Measurements from ENCODE around the gene SARNP. TPM values are rescaled to one million over a fixed set of nuclear protein-coding genes. Genes with fewer than 3 reads are reported as not detected.

Gene SARNP
- total and polyA plus RNA-seq, 9 of the 15 experiments (the other 6 are each of a cell fraction or from before 2014, with no cell fraction given): 70.1 to 400 (median 198) TPM

DNA sequence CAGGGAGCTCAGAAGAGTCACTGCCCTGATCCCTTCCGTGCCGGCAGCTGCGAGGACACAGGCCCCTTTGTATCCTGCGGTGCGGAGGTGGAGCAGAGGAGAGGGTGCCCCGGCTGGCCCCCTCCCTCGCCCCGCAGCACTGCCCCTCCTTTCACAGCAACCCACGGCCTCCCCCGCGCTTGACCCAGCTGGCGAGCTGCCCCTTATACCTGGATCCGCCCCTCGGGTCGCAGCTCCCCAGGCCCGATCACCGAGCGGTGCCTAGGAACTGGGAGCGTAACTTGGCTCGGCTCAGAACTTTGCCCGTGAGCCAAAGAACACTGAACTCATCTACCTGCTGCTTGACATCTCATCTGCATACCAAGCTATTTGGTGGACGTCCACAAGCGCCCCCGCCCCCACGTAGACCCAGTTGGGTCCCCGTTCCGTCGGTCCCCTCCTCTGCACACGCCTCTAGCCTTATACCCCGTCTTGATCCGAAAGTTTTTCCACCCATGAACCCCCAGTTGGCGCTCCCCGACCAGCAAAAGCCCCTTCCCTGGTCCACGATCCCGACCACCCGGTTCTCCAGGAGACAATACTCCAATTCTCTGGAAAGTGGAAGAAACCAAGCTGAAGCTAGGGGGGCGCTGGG lies 12.6 kb upstream of the SARNP start (continued):
- TF ChIP-seq, protein P1, sequence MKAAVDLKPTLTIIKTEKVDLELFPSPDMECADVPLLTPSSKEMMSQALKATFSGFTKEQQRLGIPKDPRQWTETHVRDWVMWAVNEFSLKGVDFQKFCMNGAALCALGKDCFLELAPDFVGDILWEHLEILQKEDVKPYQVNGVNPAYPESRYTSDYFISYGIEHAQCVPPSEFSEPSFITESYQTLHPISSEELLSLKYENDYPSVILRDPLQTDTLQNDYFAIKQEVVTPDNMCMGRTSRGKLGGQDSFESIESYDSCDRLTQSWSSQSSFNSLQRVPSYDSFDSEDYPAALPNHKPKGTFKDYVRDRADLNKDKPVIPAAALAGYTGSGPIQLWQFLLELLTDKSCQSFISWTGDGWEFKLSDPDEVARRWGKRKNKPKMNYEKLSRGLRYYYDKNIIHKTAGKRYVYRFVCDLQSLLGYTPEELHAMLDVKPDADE (conservative IDR thresholded peaks at IDR 0.05; ENCODE audit: control insufficient read depth, low read depth, low read length): no peak
- TF ChIP-seq SMARCA4 (IDR thresholded peaks at IDR 0.05) (peak; percentile 18; the same call in 1 of the 2 replicates), LCOR (CRISPR knock-in tag; IDR thresholded peaks at IDR 0.05) (peak; percentile 47; the same call in 1 of the 2 replicates), STAT5B (CRISPR knock-in tag; IDR thresholded peaks at IDR 0.05) (no peak), KLF13 (tag; IDR thresholded peaks at IDR 0.05; ENCODE audit: borderline replicate concordance, low read depth) (no peak), RBFOX2 (IDR thresholded peaks at IDR 0.05; ENCODE audit: low read depth, low read length) (peak; percentile 49), ZNF699 (CRISPR knock-in tag; IDR thresholded peaks at IDR 0.05; ENCODE audit: insufficient replicate concordance) (no peak), E2F3 (CRISPR knock-in tag; IDR thresholded peaks at IDR 0.05) (no peak), FOXA3 (CRISPR knock-in tag; conservative IDR thresholded peaks at IDR 0.05 in 1 of 2, IDR thresholded peaks at IDR 0.05 in 1 of 2) (peak in 1 of 2 experiments; percentile 50; a peak in 1 of 4 replicates), POLR2AphosphoS2 (IDR thresholded peaks at IDR 0.05; ENCODE audit: low read length) (no peak), ZNF79 (CRISPR knock-in tag; IDR thresholded peaks at IDR 0.05; ENCODE audit: low read depth) (no peak), KAT7 (CRISPR knock-in tag; IDR thresholded peaks at IDR 0.05; ENCODE audit: borderline replicate concordance) (peak; percentile 82), HMG20A (CRISPR knock-in tag; conservative IDR thresholded peaks at IDR 0.05) (no peak)
- TF ChIP-seq, protein P2, sequence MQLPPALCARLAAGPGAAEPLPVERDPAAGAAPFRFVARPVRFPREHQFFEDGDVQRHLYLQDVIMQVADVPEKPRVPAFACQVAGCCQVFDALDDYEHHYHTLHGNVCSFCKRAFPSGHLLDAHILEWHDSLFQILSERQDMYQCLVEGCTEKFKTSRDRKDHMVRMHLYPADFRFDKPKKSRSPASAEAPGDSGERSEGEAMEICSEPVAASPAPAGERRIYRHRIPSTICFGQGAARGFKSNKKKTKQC (CRISPR knock-in tag; IDR thresholded peaks at IDR 0.05): no peak; the same call in 1 of the 2 replicates
- TF ChIP-seq, protein P3, sequence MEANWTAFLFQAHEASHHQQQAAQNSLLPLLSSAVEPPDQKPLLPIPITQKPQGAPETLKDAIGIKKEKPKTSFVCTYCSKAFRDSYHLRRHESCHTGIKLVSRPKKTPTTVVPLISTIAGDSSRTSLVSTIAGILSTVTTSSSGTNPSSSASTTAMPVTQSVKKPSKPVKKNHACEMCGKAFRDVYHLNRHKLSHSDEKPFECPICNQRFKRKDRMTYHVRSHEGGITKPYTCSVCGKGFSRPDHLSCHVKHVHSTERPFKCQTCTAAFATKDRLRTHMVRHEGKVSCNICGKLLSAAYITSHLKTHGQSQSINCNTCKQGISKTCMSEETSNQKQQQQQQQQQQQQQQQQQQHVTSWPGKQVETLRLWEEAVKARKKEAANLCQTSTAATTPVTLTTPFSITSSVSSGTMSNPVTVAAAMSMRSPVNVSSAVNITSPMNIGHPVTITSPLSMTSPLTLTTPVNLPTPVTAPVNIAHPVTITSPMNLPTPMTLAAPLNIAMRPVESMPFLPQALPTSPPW (CRISPR knock-in tag; IDR thresholded peaks at IDR 0.05): peak; percentile 9; the same call in 1 of the 2 replicates
- TF ChIP-seq, protein P4, sequence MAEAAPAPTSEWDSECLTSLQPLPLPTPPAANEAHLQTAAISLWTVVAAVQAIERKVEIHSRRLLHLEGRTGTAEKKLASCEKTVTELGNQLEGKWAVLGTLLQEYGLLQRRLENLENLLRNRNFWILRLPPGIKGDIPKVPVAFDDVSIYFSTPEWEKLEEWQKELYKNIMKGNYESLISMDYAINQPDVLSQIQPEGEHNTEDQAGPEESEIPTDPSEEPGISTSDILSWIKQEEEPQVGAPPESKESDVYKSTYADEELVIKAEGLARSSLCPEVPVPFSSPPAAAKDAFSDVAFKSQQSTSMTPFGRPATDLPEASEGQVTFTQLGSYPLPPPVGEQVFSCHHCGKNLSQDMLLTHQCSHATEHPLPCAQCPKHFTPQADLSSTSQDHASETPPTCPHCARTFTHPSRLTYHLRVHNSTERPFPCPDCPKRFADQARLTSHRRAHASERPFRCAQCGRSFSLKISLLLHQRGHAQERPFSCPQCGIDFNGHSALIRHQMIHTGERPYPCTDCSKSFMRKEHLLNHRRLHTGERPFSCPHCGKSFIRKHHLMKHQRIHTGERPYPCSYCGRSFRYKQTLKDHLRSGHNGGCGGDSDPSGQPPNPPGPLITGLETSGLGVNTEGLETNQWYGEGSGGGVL (CRISPR knock-in tag; IDR thresholded peaks at IDR 0.05): no peak
- TF ChIP-seq, protein P5, sequence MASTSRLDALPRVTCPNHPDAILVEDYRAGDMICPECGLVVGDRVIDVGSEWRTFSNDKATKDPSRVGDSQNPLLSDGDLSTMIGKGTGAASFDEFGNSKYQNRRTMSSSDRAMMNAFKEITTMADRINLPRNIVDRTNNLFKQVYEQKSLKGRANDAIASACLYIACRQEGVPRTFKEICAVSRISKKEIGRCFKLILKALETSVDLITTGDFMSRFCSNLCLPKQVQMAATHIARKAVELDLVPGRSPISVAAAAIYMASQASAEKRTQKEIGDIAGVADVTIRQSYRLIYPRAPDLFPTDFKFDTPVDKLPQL (IDR thresholded peaks at IDR 0.05; ENCODE audit: extremely low read depth, insufficient read length): no peak
- TF ChIP-seq, protein P6, sequence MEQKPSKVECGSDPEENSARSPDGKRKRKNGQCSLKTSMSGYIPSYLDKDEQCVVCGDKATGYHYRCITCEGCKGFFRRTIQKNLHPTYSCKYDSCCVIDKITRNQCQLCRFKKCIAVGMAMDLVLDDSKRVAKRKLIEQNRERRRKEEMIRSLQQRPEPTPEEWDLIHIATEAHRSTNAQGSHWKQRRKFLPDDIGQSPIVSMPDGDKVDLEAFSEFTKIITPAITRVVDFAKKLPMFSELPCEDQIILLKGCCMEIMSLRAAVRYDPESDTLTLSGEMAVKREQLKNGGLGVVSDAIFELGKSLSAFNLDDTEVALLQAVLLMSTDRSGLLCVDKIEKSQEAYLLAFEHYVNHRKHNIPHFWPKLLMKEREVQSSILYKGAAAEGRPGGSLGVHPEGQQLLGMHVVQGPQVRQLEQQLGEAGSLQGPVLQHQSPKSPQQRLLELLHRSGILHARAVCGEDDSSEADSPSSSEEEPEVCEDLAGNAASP (IDR thresholded peaks at IDR 0.05): no peak

All from K562 (cell line).